Osteocyte (in vitro differentiated cells): Measurements from ENCODE around the gene PCF11. TPM values are rescaled to one million over a fixed set of nuclear protein-coding genes. Genes with fewer than 3 reads are reported as not detected.

Experiments
- DNase-seq: peaks from one replicate; pipeline ENCODE4 v3.0.0; 2021; ENCODE audit warnings: mixed read lengths; ENCODE audit not compliant: unreplicated experiment; ENCODE audit errors: extremely low spot score
- H3K27ac Mint-ChIP-seq: one replicate; pipeline ENCODE4 v1.8.0; 2021; ENCODE audit warnings: mild to moderate bottlenecking, mixed read lengths; ENCODE audit not compliant: unreplicated experiment
- H3K27me3 Mint-ChIP-seq: one replicate; pipeline ENCODE4 v1.8.0; 2021; ENCODE audit warnings: mixed read lengths; ENCODE audit not compliant: unreplicated experiment
- H3K36me3 Mint-ChIP-seq: one replicate; pipeline ENCODE4 v1.8.0; 2021; ENCODE audit warnings: mixed read lengths; ENCODE audit not compliant: unreplicated experiment
- H3K4me1 Mint-ChIP-seq: one replicate; pipeline ENCODE4 v1.8.0; 2021; ENCODE audit warnings: mixed read lengths; ENCODE audit not compliant: unreplicated experiment
- H3K4me3 Mint-ChIP-seq: one replicate; pipeline ENCODE4 v1.8.0; 2021; ENCODE audit warnings: mild to moderate bottlenecking, moderate library complexity, mixed read lengths; ENCODE audit not compliant: unreplicated experiment
- H3K9me3 Mint-ChIP-seq: one replicate; pipeline ENCODE4 v1.8.0; 2021; ENCODE audit warnings: mixed read lengths; ENCODE audit not compliant: unreplicated experiment
- total RNA-seq: library from RNA; stranded (reverse); gene quantifications from 2 replicates; pipeline ENCODE4 v1.2.1, GENCODE V29; 2021
- TF ChIP-seq, protein P1 (sequence below): fragments of 200-600 bp; sonication (generic); IDR thresholded peaks from 2 replicates; pipeline ENCODE4 v1.5.0; 2021; ENCODE audit warnings: antibody characterized with exemption, mild to moderate bottlenecking, moderate library complexity

PCF11 gene
- total RNA-seq, 1 donor from 2014 or later: 66.6 TPM

DNA sequence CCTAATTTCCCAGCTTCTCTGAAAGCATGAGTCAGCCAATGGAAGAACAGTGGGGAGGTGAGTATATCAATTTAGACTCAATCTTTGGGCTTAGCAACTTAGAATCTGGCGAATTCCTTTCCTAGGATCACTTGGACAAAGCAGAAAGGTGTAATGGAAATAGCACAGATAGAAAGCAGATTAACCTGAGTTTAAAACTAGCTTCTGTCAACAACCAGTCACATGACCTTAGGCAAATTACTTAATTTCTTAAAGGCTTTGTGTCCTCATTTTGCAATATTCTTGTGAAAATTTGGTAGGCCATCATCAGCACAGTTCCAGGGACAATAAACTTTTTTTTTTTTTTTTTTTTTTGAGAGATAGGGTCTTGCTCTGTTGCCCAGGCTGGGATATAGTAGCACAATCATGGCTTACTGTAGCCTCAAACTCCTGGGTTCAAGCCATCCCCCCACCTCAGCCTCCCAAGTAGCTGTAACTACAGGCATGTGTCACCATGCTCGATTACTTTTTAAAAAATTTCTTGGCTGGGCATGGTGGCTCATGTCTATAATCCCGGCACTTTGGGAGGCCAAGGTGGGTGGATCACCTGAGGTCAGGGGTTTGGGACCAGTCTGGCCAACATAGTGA lies 40.8 kb upstream of the PCF11 start:
- H3K4me3 Mint-ChIP-seq: no peak overlapping the region
- no peak overlapping the region for H3K27ac Mint-ChIP-seq

DNA sequence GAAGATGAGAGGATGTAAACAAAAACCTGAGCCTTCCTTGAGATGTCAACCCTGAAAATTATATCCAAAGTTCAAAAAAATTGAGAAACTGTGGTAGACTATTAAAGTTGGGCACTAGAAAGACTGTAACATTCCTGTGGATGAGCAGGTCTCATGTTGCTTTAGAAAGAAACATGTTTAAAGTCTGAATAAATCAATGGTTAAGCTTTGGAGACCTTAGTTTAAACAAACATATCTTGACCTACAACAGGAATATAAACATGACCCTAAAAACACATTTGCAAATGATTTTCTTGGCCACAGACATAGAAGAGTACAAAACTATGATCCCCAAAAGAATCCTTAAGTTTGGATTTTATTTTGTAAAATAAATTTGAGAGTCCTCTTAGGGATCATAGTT lies 38.1 kb upstream of the PCF11 start:
- Mint-ChIP-seq H3K36me3 (no peaks in the 10 kb centered on the region), H3K4me3 (no peak overlapping the region), H3K9me3 (no peaks in the 10 kb centered on the region), H3K4me1 (peaks cover 14% of the 10 kb centered on the region), H3K27me3 (no peaks in the 10 kb centered on the region), H3K27ac (peak overlapping the region; percentile 29)
- TF ChIP-seq, protein P1, sequence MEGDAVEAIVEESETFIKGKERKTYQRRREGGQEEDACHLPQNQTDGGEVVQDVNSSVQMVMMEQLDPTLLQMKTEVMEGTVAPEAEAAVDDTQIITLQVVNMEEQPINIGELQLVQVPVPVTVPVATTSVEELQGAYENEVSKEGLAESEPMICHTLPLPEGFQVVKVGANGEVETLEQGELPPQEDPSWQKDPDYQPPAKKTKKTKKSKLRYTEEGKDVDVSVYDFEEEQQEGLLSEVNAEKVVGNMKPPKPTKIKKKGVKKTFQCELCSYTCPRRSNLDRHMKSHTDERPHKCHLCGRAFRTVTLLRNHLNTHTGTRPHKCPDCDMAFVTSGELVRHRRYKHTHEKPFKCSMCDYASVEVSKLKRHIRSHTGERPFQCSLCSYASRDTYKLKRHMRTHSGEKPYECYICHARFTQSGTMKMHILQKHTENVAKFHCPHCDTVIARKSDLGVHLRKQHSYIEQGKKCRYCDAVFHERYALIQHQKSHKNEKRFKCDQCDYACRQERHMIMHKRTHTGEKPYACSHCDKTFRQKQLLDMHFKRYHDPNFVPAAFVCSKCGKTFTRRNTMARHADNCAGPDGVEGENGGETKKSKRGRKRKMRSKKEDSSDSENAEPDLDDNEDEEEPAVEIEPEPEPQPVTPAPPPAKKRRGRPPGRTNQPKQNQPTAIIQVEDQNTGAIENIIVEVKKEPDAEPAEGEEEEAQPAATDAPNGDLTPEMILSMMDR: no peak
- DNase-seq: no peak

More for the DNA sequence above, 40.8 kb upstream of the PCF11 start:
- Mint-ChIP-seq H3K4me1 (peaks cover 14% of the 10 kb centered on the region), H3K36me3 (no peaks in the 10 kb centered on the region), H3K9me3 (no peaks in the 10 kb centered on the region), H3K27me3 (no peaks in the 10 kb centered on the region)
- TF ChIP-seq, protein P1: no peak
- DNase-seq: no peak

DNA sequence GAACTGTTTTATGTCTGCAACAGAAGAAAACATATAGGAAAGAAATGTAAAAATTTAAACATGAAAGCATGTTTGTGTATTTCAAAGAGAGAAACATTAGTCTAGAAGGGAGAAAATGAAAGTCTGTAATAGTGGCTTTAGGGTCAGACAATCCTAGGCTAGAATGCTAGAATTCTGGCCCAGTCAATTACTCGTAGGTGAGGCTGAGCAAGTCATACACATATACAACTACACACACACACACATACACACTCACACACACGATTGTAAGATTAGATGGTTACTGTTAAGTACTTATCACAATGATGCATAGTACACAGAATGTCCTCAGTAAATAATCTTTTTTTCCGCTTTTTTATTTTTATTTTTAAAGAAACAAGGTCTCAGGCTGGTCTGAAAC lies 37.7 kb upstream of the PCF11 start:
- H3K27me3 Mint-ChIP-seq: no peaks in the 10 kb centered on the region
- no peaks in the 10 kb centered on the region for H3K9me3 Mint-ChIP-seq
- TF ChIP-seq, protein P1: no peak
- peak overlapping the region; percentile 29 for H3K27ac Mint-ChIP-seq
- no peaks in the 10 kb centered on the region for H3K36me3 Mint-ChIP-seq
- H3K4me1 Mint-ChIP-seq: peaks cover 14% of the 10 kb centered on the region
- no peak overlapping the region for H3K4me3 Mint-ChIP-seq
- no peak for DNase-seq

DNA sequence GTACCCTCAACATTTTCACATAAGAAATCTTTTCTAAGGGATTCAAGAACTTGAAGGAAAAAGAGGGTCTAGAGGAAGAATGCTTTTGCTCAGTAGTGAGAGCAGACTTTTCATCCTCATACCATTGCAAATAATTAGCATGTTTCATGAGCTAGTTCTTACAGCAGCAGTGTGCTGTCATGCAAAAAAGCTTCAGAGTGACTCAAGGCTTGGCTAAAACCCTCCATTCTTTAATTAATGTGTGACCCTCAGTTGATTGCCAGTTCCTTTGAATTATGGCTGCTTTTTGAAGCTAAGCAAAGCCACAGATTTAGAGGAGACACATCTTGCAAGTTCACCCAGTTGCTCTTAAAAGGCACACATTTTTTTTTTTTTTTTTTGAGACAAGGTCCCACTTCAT lies 36.6 kb upstream of the PCF11 start:
- Mint-ChIP-seq H3K27ac (no peak overlapping the region), H3K9me3 (no peaks in the 10 kb centered on the region), H3K4me1 (peaks cover 14% of the 10 kb centered on the region), H3K4me3 (no peak overlapping the region), H3K36me3 (no peaks in the 10 kb centered on the region), H3K27me3 (peaks cover 4% of the 10 kb centered on the region)
- no peak for DNase-seq
- TF ChIP-seq, protein P1: no peak

DNA sequence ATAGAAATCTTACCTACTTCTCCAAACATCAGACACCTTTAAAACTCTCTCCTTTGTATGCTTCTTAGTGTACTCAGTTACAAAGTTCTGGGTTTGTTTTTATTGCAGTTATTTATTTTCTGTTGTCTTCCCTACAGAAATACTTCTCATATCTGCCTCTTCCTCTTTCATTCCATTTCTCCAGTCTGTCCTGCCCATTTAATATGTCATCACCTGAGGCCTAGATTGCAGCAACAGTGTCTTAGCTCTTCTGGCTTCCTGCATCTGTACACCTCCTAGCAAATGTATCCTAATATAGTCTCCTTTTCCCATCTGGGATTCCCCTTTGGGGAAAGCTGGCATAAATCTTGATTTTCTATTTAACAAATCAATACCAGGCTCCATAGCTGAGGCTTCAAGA lies 34.9 kb upstream of the PCF11 start:
- Mint-ChIP-seq H3K27ac (no peak overlapping the region), H3K4me1 (peaks cover 14% of the 10 kb centered on the region), H3K27me3 (peaks cover 4% of the 10 kb centered on the region), H3K36me3 (no peaks in the 10 kb centered on the region), H3K9me3 (no peaks in the 10 kb centered on the region), H3K4me3 (no peak overlapping the region)
- no peak for DNase-seq
- TF ChIP-seq, protein P1: no peak
